Ascending aorta (tissue), 2 donors: Measurements from ENCODE around the gene RPAP2. TPM values are rescaled to one million over a fixed set of nuclear protein-coding genes. Genes with fewer than 3 reads are reported as not detected.
"Not testable (repeated sequence)": the region's sequence is repeated elsewhere in the genome, so short reads cannot be mapped to it uniquely, and the experiment has no call there.

Experiments
- DNase-seq, 2 donors: peaks; one replicate each; pipeline ENCODE4 v3.0.0-alpha.2; 2019; ENCODE audit warnings: low spot score in 2 of 2
- H3K27ac ChIP-seq, 2 donors: fragments of 200-600 bp; sonication (generic); one replicate each; pipeline ENCODE4 v1.5.1; 2016 to 2017; ENCODE audit warnings: mild to moderate bottlenecking in 1 of 2
- H3K27me3 ChIP-seq: fragments of 200-600 bp; sonication (generic); one replicate; pipeline ENCODE4 v1.5.1; 2017
- H3K36me3 ChIP-seq, 2 donors: fragments of 200-600 bp; sonication (generic); one replicate each; pipeline ENCODE4 v1.5.1; 2016
- H3K4me1 ChIP-seq, 2 donors: fragments of 200-600 bp; sonication (generic); one replicate each; pipeline ENCODE4 v1.5.1; 2016 to 2017; ENCODE audit warnings: mild to moderate bottlenecking in 1 of 2
- H3K4me3 ChIP-seq, 2 donors: fragments of 200-600 bp; sonication (generic); one replicate each; pipeline ENCODE4 v1.5.1; 2016 to 2017; ENCODE audit warnings: mild to moderate bottlenecking in 1 of 2
- H3K9me3 ChIP-seq, 2 donors: fragments of 200-600 bp; sonication (generic); one replicate each; pipeline ENCODE4 v1.5.1; 2016
- intact Hi-C: fragments of 100-400 bp; cut with DNase I; formaldehyde crosslinking; loops from one replicate; pipeline ENCODE4 v1.15.1; 2023
- total RNA-seq: library from RNA; depleted of rRNA; stranded (reverse); fragments of >200 nt; gene quantifications from one replicate; pipeline ENCODE4 v1.1.0, GENCODE V29; 2016
- TF ChIP-seq, protein P1 (sequence below), 3 experiments: fragments of 200-600 bp in 2 of 3; fragments of 450-650 bp in 1 of 3; sonication (generic) in 2 of 3; IDR thresholded peaks; one replicate each; pipeline ENCODE4 v1.5.1; 2016 to 2019; ENCODE audit warnings: antibody characterized with exemption in 3 of 3, mild to moderate bottlenecking in 1 of 3, moderate library complexity in 1 of 3

Gene RPAP2
- total RNA-seq, 1 donor from 2014 or later, result 1.5 TPM

DNA sequence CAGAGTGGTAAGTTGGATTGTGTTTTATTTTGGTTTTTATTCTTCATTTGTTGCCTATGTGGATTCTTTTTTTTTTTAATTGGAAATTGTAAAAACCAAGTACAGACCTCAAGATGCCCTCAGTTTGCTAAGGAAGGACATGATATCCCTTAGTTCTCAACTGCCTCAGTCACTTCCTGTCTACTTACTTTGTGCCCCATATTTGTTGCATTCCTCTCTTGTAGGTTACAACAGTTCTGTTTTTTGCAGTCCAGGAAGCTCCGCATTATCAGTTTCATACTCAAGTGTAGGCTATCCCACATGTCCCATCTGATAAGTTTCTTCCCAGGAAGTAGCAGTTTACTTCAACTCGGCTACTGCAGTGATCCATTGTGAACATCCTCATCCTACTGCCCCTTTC is 82.0 kb downstream of the RPAP2 start:
- intact Hi-C loops, result no loop called here
- Histone ChIP-seq H3K9me3 (peaks cover 3 to 37% of the 10 kb centered on the region in 2 donors), H3K27ac (no peak overlapping the region), H3K4me3 (no peak overlapping the region), H3K27me3 (no peaks in the 10 kb centered on the region), H3K36me3 (peaks cover 13 to 41% of the 10 kb centered on the region in 2 donors), H3K4me1 (no peaks in the 10 kb centered on the region)
- TF ChIP-seq, protein P1, sequence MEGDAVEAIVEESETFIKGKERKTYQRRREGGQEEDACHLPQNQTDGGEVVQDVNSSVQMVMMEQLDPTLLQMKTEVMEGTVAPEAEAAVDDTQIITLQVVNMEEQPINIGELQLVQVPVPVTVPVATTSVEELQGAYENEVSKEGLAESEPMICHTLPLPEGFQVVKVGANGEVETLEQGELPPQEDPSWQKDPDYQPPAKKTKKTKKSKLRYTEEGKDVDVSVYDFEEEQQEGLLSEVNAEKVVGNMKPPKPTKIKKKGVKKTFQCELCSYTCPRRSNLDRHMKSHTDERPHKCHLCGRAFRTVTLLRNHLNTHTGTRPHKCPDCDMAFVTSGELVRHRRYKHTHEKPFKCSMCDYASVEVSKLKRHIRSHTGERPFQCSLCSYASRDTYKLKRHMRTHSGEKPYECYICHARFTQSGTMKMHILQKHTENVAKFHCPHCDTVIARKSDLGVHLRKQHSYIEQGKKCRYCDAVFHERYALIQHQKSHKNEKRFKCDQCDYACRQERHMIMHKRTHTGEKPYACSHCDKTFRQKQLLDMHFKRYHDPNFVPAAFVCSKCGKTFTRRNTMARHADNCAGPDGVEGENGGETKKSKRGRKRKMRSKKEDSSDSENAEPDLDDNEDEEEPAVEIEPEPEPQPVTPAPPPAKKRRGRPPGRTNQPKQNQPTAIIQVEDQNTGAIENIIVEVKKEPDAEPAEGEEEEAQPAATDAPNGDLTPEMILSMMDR (IDR thresholded peaks at IDR 0.05), result no peak
- DNase-seq, result no peak

DNA sequence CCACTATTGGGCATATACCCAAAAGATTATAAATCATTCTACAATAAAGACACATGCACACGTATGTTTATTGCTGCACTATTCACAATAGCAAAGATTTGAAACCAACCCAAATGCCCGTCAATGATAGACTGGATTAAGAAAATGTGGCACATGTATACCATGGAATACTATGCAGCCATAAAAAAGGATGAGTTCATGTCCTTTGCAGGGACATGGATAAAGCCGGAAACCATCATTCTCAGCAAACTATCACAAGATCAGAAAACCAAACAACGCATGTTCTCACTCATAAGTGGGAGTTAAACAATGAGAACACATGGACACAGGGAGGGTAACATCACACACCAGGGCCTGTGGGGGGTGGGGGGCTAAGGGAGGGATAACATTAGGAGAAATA is 95.1 kb downstream of the RPAP2 start:
- H3K36me3 ChIP-seq, H3K27ac ChIP-seq, H3K4me1 ChIP-seq, H3K4me3 ChIP-seq, DNase-seq, intact Hi-C loops, H3K27me3 ChIP-seq: not testable (repeated sequence)
- peaks cover 17 to 76% of the 10 kb centered on the region in 2 donors for H3K9me3 ChIP-seq

DNA sequence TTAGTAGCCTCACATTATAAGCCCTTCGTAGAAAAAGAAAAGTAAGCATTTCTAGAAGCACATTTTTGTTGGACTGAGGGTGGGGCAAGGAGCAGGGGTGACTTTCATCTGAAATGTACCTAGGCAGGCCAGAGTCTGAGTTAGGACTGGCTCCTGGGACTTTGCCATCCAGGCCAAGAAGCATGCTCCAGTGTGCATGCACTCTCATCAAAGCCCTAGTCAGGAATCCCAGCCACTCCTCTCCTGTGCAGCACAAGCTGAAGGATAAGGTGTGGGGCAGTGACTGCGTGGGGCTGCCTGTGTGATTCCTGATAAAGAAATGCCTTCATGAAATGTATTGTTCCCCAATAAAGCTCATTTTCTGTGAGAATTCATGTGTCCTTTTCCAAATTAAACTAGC is 99.7 kb downstream of the RPAP2 start:
- no peak overlapping the region for H3K4me3 ChIP-seq
- H3K27ac ChIP-seq, result no peak overlapping the region
- TF ChIP-seq, protein P1 (IDR thresholded peaks at IDR 0.05), result no peak
- no peaks in the 10 kb centered on the region for H3K27me3 ChIP-seq
- no peaks in the 10 kb centered on the region for H3K4me1 ChIP-seq
- intact Hi-C loops, result no loop called here
- peaks cover 10 to 49% of the 10 kb centered on the region in 2 donors for H3K9me3 ChIP-seq
- DNase-seq, result no peak
- no peaks in the 10 kb centered on the region for H3K36me3 ChIP-seq

DNA sequence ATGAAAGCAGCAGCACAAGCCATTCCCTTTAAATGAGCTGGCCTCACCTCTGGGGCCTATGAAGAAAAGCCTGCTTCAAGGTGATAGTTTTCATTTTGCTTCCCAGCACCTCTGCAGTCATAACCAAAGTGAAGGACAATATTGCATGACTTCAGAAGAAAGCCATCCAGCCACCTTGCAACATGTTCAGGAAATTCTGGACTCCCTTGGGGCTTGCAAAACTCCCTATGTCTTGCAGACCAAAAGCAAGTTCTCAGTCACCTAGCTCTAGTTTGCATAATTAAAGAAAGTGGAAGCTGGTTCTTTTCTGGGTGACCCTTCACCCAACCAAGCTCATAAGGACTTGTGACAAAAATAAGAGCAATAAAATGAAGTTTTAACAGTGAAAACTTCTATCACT is 100.2 kb downstream of the RPAP2 start:
- no peak for DNase-seq
- TF ChIP-seq, protein P1 (IDR thresholded peaks at IDR 0.05), result no peak
- intact Hi-C loops, result no loop called here
- Histone ChIP-seq H3K4me1 (no peaks in the 10 kb centered on the region), H3K27me3 (no peaks in the 10 kb centered on the region), H3K36me3 (no peaks in the 10 kb centered on the region), H3K27ac (no peak overlapping the region), H3K9me3 (peaks cover 10 to 44% of the 10 kb centered on the region in 2 donors), H3K4me3 (no peak overlapping the region)

DNA sequence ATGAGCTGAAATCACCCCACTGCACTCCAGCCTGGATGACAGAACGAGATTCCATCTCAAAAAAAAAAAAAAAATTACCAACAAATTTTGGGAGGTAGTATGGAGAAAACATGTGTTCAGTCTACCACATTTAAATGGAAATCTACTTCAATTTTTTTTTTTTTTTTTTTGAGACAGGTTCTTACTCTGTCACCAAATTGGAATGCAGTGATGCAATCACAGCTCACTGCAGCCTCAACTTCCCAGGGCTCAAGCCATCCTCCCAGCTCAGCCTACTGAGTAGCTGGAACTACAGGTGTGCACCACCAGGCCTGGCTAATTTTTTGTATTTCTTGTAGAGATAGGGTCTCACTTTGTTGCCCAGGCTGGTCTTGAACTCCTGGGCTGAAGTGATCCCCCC is 105.8 kb downstream of the RPAP2 start:
- no peaks in the 10 kb centered on the region for H3K36me3 ChIP-seq
- no peak for DNase-seq
- TF ChIP-seq, protein P1 (IDR thresholded peaks at IDR 0.05), result no peak
- no peaks in the 10 kb centered on the region for H3K27me3 ChIP-seq
- H3K9me3 ChIP-seq, result peaks cover 0 to 16% of the 10 kb centered on the region in 2 donors
- H3K27ac ChIP-seq, result no peak overlapping the region
- intact Hi-C loops, result no loop called here
- H3K4me1 ChIP-seq, result no peaks in the 10 kb centered on the region
- H3K4me3 ChIP-seq, result no peak overlapping the region

DNA sequence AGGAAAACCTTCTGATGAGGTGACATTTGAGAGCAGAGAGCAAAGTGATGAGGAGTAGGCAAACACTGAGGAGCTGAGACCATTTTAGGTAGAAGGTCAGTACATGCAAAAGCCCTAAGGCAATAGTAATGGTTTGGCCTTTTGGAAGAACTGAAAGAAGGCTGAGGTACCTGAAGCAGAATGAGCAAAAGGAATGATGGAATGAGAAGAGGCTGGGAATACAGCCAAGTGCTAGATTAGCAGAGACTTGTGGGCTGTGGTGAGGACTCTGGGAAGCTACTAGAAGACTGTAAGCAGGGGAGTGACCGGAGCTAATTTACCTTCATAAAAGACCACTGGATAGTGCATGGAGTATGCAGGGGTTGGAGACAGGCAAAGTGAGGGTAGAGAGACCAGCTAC is 110.0 kb downstream of the RPAP2 start:
- Histone ChIP-seq H3K27ac (no peak overlapping the region), H3K36me3 (no peaks in the 10 kb centered on the region), H3K4me3 (no peak overlapping the region), H3K4me1 (no peaks in the 10 kb centered on the region), H3K27me3 (no peaks in the 10 kb centered on the region), H3K9me3 (no peaks in the 10 kb centered on the region)
- no peak for DNase-seq
- intact Hi-C loops, result no loop called here
- TF ChIP-seq, protein P1 (IDR thresholded peaks at IDR 0.05), result no peak
